Measurements from ENCODE around the gene SMIM1.
"Not testable (repeated sequence)": the region's sequence is repeated elsewhere in the genome, so short reads cannot be mapped to it uniquely, and the experiment has no call there.

Gene SMIM1

GRCh38 chr1:3796215-3797061 is 23.9 kb downstream of the SMIM1 start, which contains the start of gene LRRC47:
Gene LRRC47 (minus strand): TSS chr1:3796498. CDS start chr1:3796476, 22 bp downstream.
- FAIRE-seq (no peak), DNase-seq (ENCODE audit: insufficient read length, low spot score) (peak; percentile 84)
- 0 out of 2 replicates have a peak, but pooled peaks have one; percentile 35 for TF ChIP-seq POLR2A (IDR thresholded peaks at IDR 0.05; ENCODE audit: low read depth, low read length)

GRCh38 chr1:3799976-3800685 is 27.6 kb downstream of the SMIM1 start:
- DNase-seq (ENCODE audit: insufficient read length, low spot score) (no peak), FAIRE-seq (no peak)
- no peak for TF ChIP-seq POLR2A (IDR thresholded peaks at IDR 0.05; ENCODE audit: low read depth, low read length)

- not testable (repeated sequence) for FAIRE-seq; DNase-seq (ENCODE audit: insufficient read length, low spot score)
Measured at GRCh38 chr1:3800795-3801194, 28.2 kb downstream of the SMIM1 start.

- no peak for TF ChIP-seq POLR2A (IDR thresholded peaks at IDR 0.05; ENCODE audit: low read depth, low read length)
- FAIRE-seq (no peak), DNase-seq (ENCODE audit: insufficient read length, low spot score) (no peak)
Measured at GRCh38 chr1:3803905-3804626, 31.5 kb downstream of the SMIM1 start.

GRCh38 chr1:3804627-3804944 is 32.0 kb downstream of the SMIM1 start:
- not testable (repeated sequence) for DNase-seq (ENCODE audit: insufficient read length, low spot score); FAIRE-seq

GRCh38 chr1:3805038-3805437 is 32.5 kb downstream of the SMIM1 start:
- no peak for FAIRE-seq
- no peak for TF ChIP-seq POLR2A (IDR thresholded peaks at IDR 0.05; ENCODE audit: low read depth, low read length)
- DNase-seq (ENCODE audit: insufficient read length, low spot score), result no peak

GRCh38 chr1:3807769-3808168 is 35.2 kb downstream of the SMIM1 start:
- FAIRE-seq (no peak), DNase-seq (ENCODE audit: insufficient read length, low spot score) (no peak)
- TF ChIP-seq POLR2A (IDR thresholded peaks at IDR 0.05; ENCODE audit: low read depth, low read length), result no peak

- no peak for DNase-seq (ENCODE audit: insufficient read length, low spot score)
- no peak for FAIRE-seq
Measured at GRCh38 chr1:3809680-3810079, 37.1 kb downstream of the SMIM1 start.

GRCh38 chr1:3810149-3810761 is 37.7 kb downstream of the SMIM1 start:
- FAIRE-seq, result not testable (repeated sequence)

More at GRCh38 chr1:3809680-3810079, 37.1 kb downstream of the SMIM1 start:
- TF ChIP-seq POLR2A (IDR thresholded peaks at IDR 0.05; ENCODE audit: low read depth, low read length), result no peak

GRCh38 chr1:3811595-3811911 is 39.0 kb downstream of the SMIM1 start:
- DNase-seq (ENCODE audit: insufficient read length, low spot score), result no peak
- FAIRE-seq, result no peak
- TF ChIP-seq POLR2A (IDR thresholded peaks at IDR 0.05; ENCODE audit: low read depth, low read length), result no peak

More at GRCh38 chr1:3810149-3810761, 37.7 kb downstream of the SMIM1 start:
- not testable (repeated sequence) for DNase-seq (ENCODE audit: insufficient read length, low spot score)

- no peak for TF ChIP-seq POLR2A (IDR thresholded peaks at IDR 0.05; ENCODE audit: low read depth, low read length)
- no peak for DNase-seq (ENCODE audit: insufficient read length, low spot score)
- no peak for FAIRE-seq
Measured at GRCh38 chr1:3814065-3814464, 41.5 kb downstream of the SMIM1 start.

- TF ChIP-seq POLR2A (IDR thresholded peaks at IDR 0.05; ENCODE audit: low read depth, low read length), result no peak
- DNase-seq (ENCODE audit: insufficient read length, low spot score) (no peak), FAIRE-seq (no peak)
Measured at GRCh38 chr1:3814771-3815561, 42.4 kb downstream of the SMIM1 start.

Measured in H54 (cell line).